Mesodermal cell (in vitro differentiated cells): Measurements from ENCODE around the gene LSM5. TPM values are rescaled to one million over a fixed set of nuclear protein-coding genes. Genes with fewer than 3 reads are reported as not detected.

Experiments used
- H3K27ac ChIP-seq: 2 replicates; pipeline ENCODE4 v1.7.0; 2013; ENCODE audit warnings: mild to moderate bottlenecking, low read depth, low read length, moderate library complexity; ENCODE audit not compliant: severe bottlenecking
- H3K36me3 ChIP-seq: 2 replicates; pipeline ENCODE4 v1.7.1; 2013; ENCODE audit warnings: mild to moderate bottlenecking, low read length, moderate library complexity; ENCODE audit not compliant: control insufficient read depth, insufficient read depth
- H3K4me1 ChIP-seq: one replicate; pipeline ENCODE4 v1.7.1; 2013; ENCODE audit warnings: mild to moderate bottlenecking, low read length; ENCODE audit not compliant: insufficient read depth, control insufficient read depth, poor library complexity, severe bottlenecking
- H3K4me3 ChIP-seq: 2 replicates; pipeline ENCODE4 v1.7.0; 2013; ENCODE audit warnings: low read length, control low read depth, mild to moderate bottlenecking; ENCODE audit not compliant: insufficient read depth, poor library complexity, severe bottlenecking; ENCODE audit errors: extremely low read depth
- H3K9me3 ChIP-seq: 2 replicates; pipeline ENCODE4 v1.7.1; 2013; ENCODE audit warnings: mild to moderate bottlenecking, low read length, moderate library complexity; ENCODE audit not compliant: control insufficient read depth
- WGBS, 2 experiments: methylation state at CpG; one replicate each; pipeline ENCODE4 v1.1.5; 2013; ENCODE audit warnings: missing lambda C conversion rate in 2 of 2; ENCODE audit not compliant: insufficient coverage in 2 of 2; 5-methylcytosine and 5-hydroxymethylcytosine counted together
- polyA plus RNA-seq, 2 experiments: library from polyadenylated mRNA; stranded (reverse); fragments of 50-300 nt; gene quantifications; one replicate each; pipeline ENCODE4 v1.2.3, GENCODE V29; 2013

The LSM5 gene
- polyA plus RNA-seq (2013, experiment 1 of 2) = 89.2 TPM
- 103 TPM for polyA plus RNA-seq (2013, experiment 2 of 2)

DNA sequence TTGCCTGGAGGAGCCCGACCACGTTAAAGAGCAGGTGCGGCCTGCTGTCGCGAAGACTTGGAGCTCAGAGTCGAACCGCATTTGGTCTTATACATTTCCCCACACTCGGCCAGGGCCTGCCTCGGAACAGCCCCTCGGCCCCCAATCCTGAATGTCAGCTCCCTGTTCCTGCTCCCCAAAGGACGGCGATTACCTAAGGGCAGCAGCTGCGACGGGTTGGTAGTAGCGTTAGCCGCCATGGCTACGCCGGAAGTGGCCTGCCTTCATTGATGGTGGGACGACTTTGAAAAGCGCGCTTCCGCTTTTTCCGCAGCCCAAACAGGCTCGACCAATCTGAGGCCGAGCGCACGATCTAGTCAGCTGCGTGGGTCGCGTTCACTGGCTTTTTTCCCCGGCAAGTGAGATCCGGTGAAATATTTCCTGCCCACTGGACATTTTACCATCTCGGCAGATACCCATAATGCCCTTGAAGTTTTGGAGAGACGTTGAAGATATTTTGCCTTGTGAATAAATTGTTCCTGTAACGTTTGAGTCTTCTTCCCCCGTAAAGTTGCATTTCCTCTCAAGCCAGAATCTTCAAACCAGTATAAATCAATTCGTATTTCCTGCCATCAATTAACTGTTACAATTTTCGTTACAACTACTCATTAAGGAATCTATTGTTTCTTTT is at the start of gene LSM5:
Gene LSM5 (minus strand): TSS at position 254 of the 670 bp plus-strand sequence. CDS start 15 bp downstream, at position 239.
- Histone ChIP-seq H3K36me3 (peaks cover 15% of the 10 kb centered on the region), H3K4me1 (no peaks in the 10 kb centered on the region), H3K9me3 (no peaks in the 10 kb centered on the region), H3K27ac (peak within 1 kb of the TSS; percentile 80), H3K4me3 (peak within 1 kb of the TSS; percentile 85)
- WGBS, 2 experiments = 0 to 4% methylated on average over 26 to 30 of the region's 38 CpGs

GRCh38 chr7:32539366-32539765 is 49.2 kb upstream of the LSM5 start:
- no peaks in the 10 kb centered on the region for H3K9me3 ChIP-seq
- 89% methylated on average over 1 of the region's 2 CpGs for WGBS, 2 experiments
- no peaks in the 10 kb centered on the region for H3K4me1 ChIP-seq
- H3K4me3 ChIP-seq = no peak overlapping the region
- H3K27ac ChIP-seq = no peak overlapping the region
- H3K36me3 ChIP-seq = peaks cover 32% of the 10 kb centered on the region

- Histone ChIP-seq H3K4me3 (no peak overlapping the region), H3K4me1 (no peaks in the 10 kb centered on the region), H3K9me3 (no peaks in the 10 kb centered on the region), H3K36me3 (peaks cover 27% of the 10 kb centered on the region), H3K27ac (no peak overlapping the region)
- WGBS, 2 experiments = 90 to 100% methylated on average over 1 of the region's 4 CpGs
These were observed 47.6 kb upstream of the LSM5 start for GRCh38 chr7:32537760-32538159.

DNA sequence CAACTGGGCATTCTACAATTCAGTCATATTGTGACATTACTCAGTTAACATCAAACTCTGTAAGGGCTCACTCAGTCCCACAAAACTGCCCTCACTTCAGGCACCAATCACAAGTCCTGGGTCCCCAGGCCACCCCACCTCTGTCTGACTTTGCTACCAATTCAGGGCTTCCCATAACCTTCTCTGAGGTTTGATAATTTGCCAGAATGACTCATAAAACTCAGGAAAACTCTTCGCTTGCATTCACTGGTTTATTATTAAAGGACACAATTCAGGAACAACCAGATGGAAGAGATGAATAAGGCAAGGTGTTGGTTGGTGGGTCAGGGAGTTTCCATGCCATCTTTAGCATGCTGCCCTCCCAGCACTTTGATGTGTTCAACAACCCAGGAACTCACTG is 46.4 kb upstream of the LSM5 start:
- H3K27ac ChIP-seq = no peak overlapping the region
- WGBS, 2 experiments = no CpG with 5 or more reads among the region's 1 CpG

DNA sequence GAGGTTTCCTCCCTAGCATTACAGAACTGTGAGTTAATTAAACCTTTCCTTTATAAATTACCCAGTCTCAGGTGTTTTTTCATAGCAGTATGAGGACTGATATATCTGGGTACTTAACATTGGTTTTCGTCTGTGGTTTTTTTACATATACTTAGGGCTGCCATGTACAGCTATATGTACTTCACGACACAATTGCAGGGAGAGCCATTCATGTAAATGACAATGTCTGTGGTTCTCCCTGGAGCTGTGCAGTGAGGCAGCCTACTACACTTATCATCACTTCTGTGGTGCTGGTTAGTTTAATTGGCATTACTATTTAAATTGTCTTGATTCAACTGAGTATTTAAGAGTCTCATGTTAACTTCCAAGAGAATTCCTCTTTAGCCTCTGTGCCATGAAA is 45.8 kb upstream of the LSM5 start:
- WGBS, 2 experiments = 95% methylated on average over 2 of the region's 2 CpGs; no CpG with 5 or more reads in 1 of the 2 experiments
- no peak overlapping the region for H3K27ac ChIP-seq
- no peaks in the 10 kb centered on the region for H3K4me1 ChIP-seq
- no peak overlapping the region for H3K4me3 ChIP-seq
- no peaks in the 10 kb centered on the region for H3K9me3 ChIP-seq
- H3K36me3 ChIP-seq = peaks cover 35% of the 10 kb centered on the region

More for the DNA sequence above, 46.4 kb upstream of the LSM5 start:
- H3K9me3 ChIP-seq = no peaks in the 10 kb centered on the region
- peaks cover 32% of the 10 kb centered on the region for H3K36me3 ChIP-seq
- H3K4me1 ChIP-seq = no peaks in the 10 kb centered on the region
- no peak overlapping the region for H3K4me3 ChIP-seq

DNA sequence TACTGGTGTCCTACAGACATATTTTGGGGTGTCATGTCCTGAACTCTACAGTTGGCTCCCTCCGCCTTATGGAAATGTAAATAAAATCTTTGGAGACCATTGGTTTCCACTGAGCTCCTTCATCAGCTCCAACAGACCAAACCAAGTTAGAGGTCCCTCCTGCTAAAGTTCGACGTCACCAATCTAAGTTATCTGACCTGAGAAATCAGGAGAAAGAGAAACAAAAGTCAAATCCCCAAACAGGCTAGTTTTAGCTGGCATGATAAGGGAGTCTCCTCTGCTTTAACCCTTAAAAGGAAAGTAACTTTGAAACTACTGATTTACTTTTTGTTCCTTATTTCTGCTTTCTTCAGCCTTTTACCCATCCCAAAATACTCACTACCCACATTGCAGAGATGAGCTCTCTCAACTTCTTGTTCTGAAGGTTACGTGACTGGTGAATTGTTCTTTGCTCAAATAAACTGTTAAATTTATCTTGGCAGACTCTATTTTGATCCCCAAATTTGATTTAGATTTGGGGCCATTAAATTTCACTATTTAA is 45.1 kb upstream of the LSM5 start:
- peaks cover 35% of the 10 kb centered on the region for H3K36me3 ChIP-seq
- H3K4me3 ChIP-seq = no peak overlapping the region
- WGBS, 2 experiments = 70 to 100% methylated on average over 1 to 2 of the region's 4 CpGs
- H3K27ac ChIP-seq = no peak overlapping the region
- H3K4me1 ChIP-seq = no peaks in the 10 kb centered on the region
- H3K9me3 ChIP-seq = no peaks in the 10 kb centered on the region

GRCh38 chr7:32533276-32534029 is 43.3 kb upstream of the LSM5 start:
- 91 to 96% methylated on average over 3 to 5 of the region's 8 CpGs for WGBS, 2 experiments

GRCh38 chr7:32532716-32533115 is 42.5 kb upstream of the LSM5 start:
- no peaks in the 10 kb centered on the region for H3K9me3 ChIP-seq
- H3K36me3 ChIP-seq = peaks cover 32% of the 10 kb centered on the region
- no peaks in the 10 kb centered on the region for H3K4me1 ChIP-seq
- 90 to 95% methylated on average over 3 to 5 of the region's 5 CpGs for WGBS, 2 experiments
- no peak overlapping the region for H3K27ac ChIP-seq
- no peak overlapping the region for H3K4me3 ChIP-seq

More at GRCh38 chr7:32533276-32534029, 43.3 kb upstream of the LSM5 start:
- Histone ChIP-seq H3K4me1 (no peaks in the 10 kb centered on the region), H3K36me3 (peaks cover 35% of the 10 kb centered on the region), H3K27ac (no peak overlapping the region), H3K9me3 (no peaks in the 10 kb centered on the region), H3K4me3 (no peak overlapping the region)

DNA sequence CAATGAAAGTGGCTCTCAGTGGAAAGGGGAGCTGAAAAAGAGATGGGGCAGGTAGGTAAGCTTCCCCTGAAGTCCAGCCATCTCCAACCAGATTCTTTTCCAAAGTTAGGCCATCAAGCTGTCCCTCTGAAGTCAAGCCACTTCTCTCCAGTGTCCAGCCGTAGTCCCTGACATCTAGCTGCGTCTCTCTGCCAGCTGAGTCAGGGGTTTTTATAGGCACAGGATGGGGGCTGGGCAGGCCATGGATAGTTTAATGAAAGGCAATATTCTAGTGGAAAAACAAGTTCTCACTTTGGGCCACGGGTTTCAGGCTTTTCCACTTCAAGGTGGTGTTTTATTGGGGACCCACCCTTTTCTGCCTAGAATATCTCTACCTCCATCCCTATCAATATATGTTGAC is 41.9 kb upstream of the LSM5 start:
- peaks cover 31% of the 10 kb centered on the region for H3K36me3 ChIP-seq
- H3K27ac ChIP-seq = no peak overlapping the region
- WGBS, 2 experiments = 83 to 93% methylated on average over 1 to 3 of the region's 3 CpGs
- no peak overlapping the region for H3K4me3 ChIP-seq
- no peaks in the 10 kb centered on the region for H3K4me1 ChIP-seq
- H3K9me3 ChIP-seq = no peaks in the 10 kb centered on the region

GRCh38 chr7:32531402-32531801 is 41.2 kb upstream of the LSM5 start:
- no peak overlapping the region for H3K27ac ChIP-seq
- H3K36me3 ChIP-seq = peaks cover 28% of the 10 kb centered on the region
- H3K4me1 ChIP-seq = no peaks in the 10 kb centered on the region
- no peak overlapping the region for H3K4me3 ChIP-seq
- 95 to 96% methylated on average over 11 of the region's 13 CpGs for WGBS, 2 experiments
- no peaks in the 10 kb centered on the region for H3K9me3 ChIP-seq
